PC-9 (cell line): ENCODE results near the gene MICAL3. TPM values are rescaled to one million over a fixed set of nuclear protein-coding genes. Genes with fewer than 3 reads are reported as not detected.
"Not testable (repeated sequence)": the region's sequence is repeated elsewhere in the genome, so short reads cannot be mapped to it uniquely, and the experiment has no call there.

ENCODE experiments used
- BruUV-seq: library from RNA; stranded (reverse); fragments of 400-500 nt; replicated peaks from 2 replicates; lab custom pipeline; 2021; lab: Mats Ljungman, UMichigan
- CTCF ChIA-PET: fragments of 300-600 bp; sonication (Branson Sonifier 250); formaldehyde crosslinking; loops from one replicate; lab custom pipeline; 2022; ENCODE audit warnings: antibody characterized with exemption; lab: Charles Lee
- POLR2A ChIA-PET: fragments of 300-600 bp; sonication (Branson Sonifier 250); formaldehyde crosslinking; loops from one replicate; lab custom pipeline; 2022; ENCODE audit warnings: antibody characterized with exemption; ENCODE audit not compliant: unreplicated experiment; lab: Charles Lee
- DNase-seq, 2 experiments: peaks; one replicate each; pipeline versions ENCODE4 v3.0.0 to v3.0.0-alpha.2; 2015 to 2022; ENCODE audit warnings: mixed read lengths in 1 of 2
- H2AFZ ChIP-seq: fragments of 200-600 bp; sonication (generic); 2 replicates; pipeline ENCODE4 v1.8.1; 2017; ENCODE audit warnings: antibody characterized with exemption
- H3F3A ChIP-seq: fragments of 200-600 bp; sonication (generic); 2 replicates; pipeline ENCODE4 v1.8.1; 2017; ENCODE audit warnings: antibody characterized with exemption, mild to moderate bottlenecking, low read depth; ENCODE audit not compliant: insufficient read depth
- H3K27ac ChIP-seq: fragments of 200-600 bp; sonication (generic); 2 replicates; pipeline ENCODE4 v1.6.1; 2016; ENCODE audit warnings: mixed run types
- H3K27me3 ChIP-seq: fragments of 200-600 bp; sonication (generic); 2 replicates; pipeline ENCODE4 v1.6.1; 2016; ENCODE audit warnings: low read depth, mixed run types; ENCODE audit not compliant: insufficient read depth
- H3K36me3 ChIP-seq: fragments of 200-600 bp; sonication (generic); 2 replicates; pipeline ENCODE4 v1.6.1; 2016; ENCODE audit warnings: low read depth, mixed run types
- H3K4me1 ChIP-seq: fragments of 200-600 bp; sonication (generic); replicated peaks from 2 replicates; pipeline ENCODE4 v1.6.1; 2016; ENCODE audit warnings: mixed run types; ENCODE audit not compliant: insufficient read depth
- H3K4me2 ChIP-seq: fragments of 200-600 bp; sonication (generic); 2 replicates; pipeline ENCODE4 v1.6.1; 2017; ENCODE audit warnings: mixed run types
- H3K4me3 ChIP-seq: fragments of 200-600 bp; sonication (generic); 2 replicates; pipeline ENCODE4 v1.6.1; 2016; ENCODE audit warnings: mixed run types
- H3K79me2 ChIP-seq: fragments of 200-600 bp; sonication (generic); 2 replicates; pipeline ENCODE4 v1.6.1; 2017; ENCODE audit warnings: low read depth, mixed run types
- H3K9me2 ChIP-seq: fragments of 200-600 bp; sonication (generic); 2 replicates; pipeline ENCODE4 v1.8.1; 2017; ENCODE audit warnings: mild to moderate bottlenecking; ENCODE audit not compliant: insufficient read depth
- H3K9me3 ChIP-seq: fragments of 200-600 bp; sonication (generic); 2 replicates; pipeline ENCODE4 v1.8.1; 2016; ENCODE audit warnings: low read depth; ENCODE audit not compliant: insufficient read depth
- H4K20me1 ChIP-seq: fragments of 200-600 bp; sonication (generic); 2 replicates; pipeline ENCODE4 v1.8.1; 2017; ENCODE audit not compliant: insufficient read depth
- CTCF ChIP-seq: fragments of 200-600 bp; sonication (generic); conservative IDR thresholded peaks from 2 replicates; pipeline ENCODE4 v1.6.1; 2017; ENCODE audit warnings: mixed run types, antibody characterized with exemption, mild to moderate bottlenecking, moderate library complexity
- EZH2 ChIP-seq: fragments of 200-600 bp; sonication (generic); IDR thresholded peaks from 2 replicates; pipeline ENCODE4 v1.8.0; 2017; ENCODE audit warnings: antibody characterized with exemption, low read depth
- intact Hi-C: fragments of 100-400 bp; cut with micrococcal nuclease; formaldehyde crosslinking; loops from one replicate; pipeline ENCODE4 v1.10.0; 2022; ENCODE audit not compliant: unreplicated experiment
- total RNA-seq: library from RNA; stranded (reverse); gene quantifications from 2 replicates; pipeline ENCODE4 v1.2.3, GENCODE V29; 2021

MICAL3 gene
- total RNA-seq, 1 experiment from 2014 or later: 27.4 TPM

- Histone ChIP-seq H3K4me2 (no peak overlapping the region), H4K20me1 (peaks cover 7% of the 10 kb centered on the region), H3K9me3 (no peaks in the 10 kb centered on the region), H3K4me1 (no peaks in the 10 kb centered on the region), H3K4me3 (no peak overlapping the region), H3K36me3 (no peaks in the 10 kb centered on the region), H2AFZ (no peak overlapping the region), H3K79me2 (peaks cover 19% of the 10 kb centered on the region), H3K27ac (no peak overlapping the region), H3F3A (no peaks in the 10 kb centered on the region), H3K9me2 (no peaks in the 10 kb centered on the region), H3K27me3 (no peaks in the 10 kb centered on the region)
- no TSS peak for BruUV-seq
- no peak for DNase-seq
- ChIA-PET POLR2A (no interaction called here), CTCF (no interaction called here)
- TF ChIP-seq EZH2 (no peak), CTCF (no peak)
- intact Hi-C loops: no loop called here
Measured at GRCh38 chr22:17764036-17764435, 260.3 kb downstream of the MICAL3 start.

GRCh38 chr22:17763442-17763841, 260.9 kb downstream of the MICAL3 start:
- H3K9me3 ChIP-seq, H3F3A ChIP-seq, H3K4me2 ChIP-seq, CTCF ChIA-PET, BruUV-seq, POLR2A ChIA-PET, H4K20me1 ChIP-seq, H3K27ac ChIP-seq, H3K9me2 ChIP-seq, H2AFZ ChIP-seq, intact Hi-C loops, H3K27me3 ChIP-seq, H3K4me1 ChIP-seq, H3K4me3 ChIP-seq, DNase-seq, H3K36me3 ChIP-seq: not testable (repeated sequence)
- H3K79me2 ChIP-seq: peaks cover 18% of the 10 kb centered on the region; the same call in 1 of the 2 replicates

GRCh38 chr22:17761138-17761488, 263.2 kb downstream of the MICAL3 start:
- CTCF ChIA-PET: no interaction called here
- Histone ChIP-seq H3K9me2 (no peaks in the 10 kb centered on the region), H3K4me3 (no peak overlapping the region), H3K79me2 (peaks cover 14% of the 10 kb centered on the region; the same call in 1 of the 2 replicates), H3K27me3 (no peaks in the 10 kb centered on the region), H3K27ac (no peak overlapping the region), H3K4me2 (no peak overlapping the region), H3K36me3 (no peaks in the 10 kb centered on the region), H4K20me1 (peaks cover 3% of the 10 kb centered on the region; the same call in 1 of the 2 replicates), H3K4me1 (no peaks in the 10 kb centered on the region), H2AFZ (no peak overlapping the region), H3K9me3 (no peaks in the 10 kb centered on the region), H3F3A (no peaks in the 10 kb centered on the region)
- intact Hi-C loops: no loop called here
- DNase-seq: no peak
- POLR2A ChIA-PET: no interaction called here
- BruUV-seq: no TSS peak
- TF ChIP-seq EZH2 (no peak), CTCF (no peak)

- intact Hi-C loops: no loop called here
- DNase-seq: peak in 1 of 2 experiments; percentile 9
- POLR2A ChIA-PET: interaction anchor here (0.8 kb wide), 1 partner anchor 183 kb away, joined by 4 read pairs; no protein-coding TSS in a partner anchor
Measured at GRCh38 chr22:17754233-17754925, 270.0 kb downstream of the MICAL3 start.

More at GRCh38 chr22:17754233-17754925, 270.0 kb downstream of the MICAL3 start:
- Histone ChIP-seq H3K27ac (no peak overlapping the region), H3K9me2 (no peaks in the 10 kb centered on the region), H3K27me3 (no peaks in the 10 kb centered on the region), H3K4me3 (no peak overlapping the region), H3K36me3 (no peaks in the 10 kb centered on the region), H4K20me1 (no peaks in the 10 kb centered on the region), H3K79me2 (no peaks in the 10 kb centered on the region), H2AFZ (no peak overlapping the region), H3K9me3 (no peaks in the 10 kb centered on the region), H3F3A (no peaks in the 10 kb centered on the region), H3K4me2 (no peak overlapping the region), H3K4me1 (peaks cover 12% of the 10 kb centered on the region; the same call in 1 of the 2 replicates)
- no TSS peak for BruUV-seq
- CTCF ChIA-PET: no interaction called here
- TF ChIP-seq CTCF (peak; percentile 42), EZH2 (no peak)
